ENCODE measurements around the gene TCN2. TPM values are rescaled to one million over a fixed set of nuclear protein-coding genes. Genes with fewer than 3 reads are reported as not detected.

TCN2 gene
- total RNA-seq, 1 donor from 2014 or later: 2.7 TPM

DNA sequence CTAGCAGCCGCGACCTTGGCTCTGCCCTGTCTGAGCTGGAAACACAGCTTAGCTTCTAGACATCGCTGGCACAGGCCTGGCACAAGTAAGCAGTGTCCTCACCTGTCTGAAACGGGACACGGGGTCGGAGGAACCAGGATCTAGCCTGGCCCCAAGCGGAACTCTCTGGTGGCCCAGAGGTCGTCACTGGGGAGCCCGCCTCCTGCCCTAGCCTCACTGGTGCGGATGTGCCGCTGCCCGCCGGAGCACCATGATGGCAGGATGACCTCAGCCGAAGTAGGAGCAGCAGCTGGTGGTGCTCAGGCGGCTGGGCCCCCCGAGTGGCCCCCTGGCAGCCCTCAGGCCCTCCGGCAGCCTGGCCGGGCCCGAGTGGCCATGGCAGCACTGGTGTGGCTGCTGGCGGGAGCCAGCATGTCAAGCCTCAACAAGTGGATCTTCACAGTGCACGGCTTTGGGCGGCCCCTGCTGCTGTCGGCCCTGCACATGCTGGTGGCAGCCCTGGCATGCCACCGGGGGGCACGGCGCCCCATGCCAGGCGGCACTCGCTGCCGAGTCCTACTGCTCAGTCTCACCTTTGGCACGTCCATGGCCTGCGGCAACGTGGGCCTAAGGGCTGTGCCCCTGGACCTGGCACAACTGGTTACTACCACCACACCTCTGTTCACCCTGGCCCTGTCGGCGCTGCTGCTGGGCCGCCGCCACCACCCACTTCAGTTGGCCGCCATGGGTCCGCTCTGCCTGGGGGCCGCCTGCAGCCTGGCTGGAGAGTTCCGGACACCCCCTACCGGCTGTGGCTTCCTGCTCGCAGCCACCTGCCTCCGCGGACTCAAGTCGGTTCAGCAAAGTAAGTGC, 29.5 kb downstream of the TCN2 start:
- Histone ChIP-seq H3K4me1 (ENCODE audit: insufficient read depth, low read length) (peaks cover 21% of the 10 kb centered on the region), H3K79me2 (ENCODE audit: insufficient read depth, low read length) (peaks cover 33% of the 10 kb centered on the region), H3K9me3 (ENCODE audit: insufficient read depth, low read depth, low read length) (no peaks in the 10 kb centered on the region), H3K27ac (ENCODE audit: low read depth, low read length) (peak overlapping the region; percentile 69), H3K27me3 (ENCODE audit: insufficient read depth, low read length) (no peaks in the 10 kb centered on the region), H3K4me3 (ENCODE audit: insufficient read depth, low read depth, low read length) (peak overlapping the region; percentile 75), H2AFZ (ENCODE audit: low read depth, low read length) (peak overlapping the region; percentile 74), H3K36me3 (ENCODE audit: insufficient read depth, low read length) (no peaks in the 10 kb centered on the region), H3K9ac (ENCODE audit: low read length) (peak overlapping the region; percentile 83), H4K20me1 (ENCODE audit: insufficient read depth, low read length) (peaks cover 22% of the 10 kb centered on the region), H3K4me2 (ENCODE audit: low read length) (peak overlapping the region; percentile 97)
- DNase-seq (ENCODE audit: low read depth) (peak; percentile 6), FAIRE-seq (no peak)
- Mint-ChIP-seq H3K27me3 (ENCODE audit: low read depth, unreplicated experiment) (no peaks in the 10 kb centered on the region), H3K9me3 (ENCODE audit: unreplicated experiment) (no peaks in the 10 kb centered on the region), H3K4me3 (ENCODE audit: unreplicated experiment) (peak overlapping the region; percentile 78), H3K36me3 (ENCODE audit: low read depth, unreplicated experiment) (peaks cover 2% of the 10 kb centered on the region), H3K27ac (ENCODE audit: unreplicated experiment) (no peak overlapping the region), H3K4me1 (ENCODE audit: low read depth, unreplicated experiment) (peaks cover 8% of the 10 kb centered on the region)
- TF ChIP-seq, protein P1, sequence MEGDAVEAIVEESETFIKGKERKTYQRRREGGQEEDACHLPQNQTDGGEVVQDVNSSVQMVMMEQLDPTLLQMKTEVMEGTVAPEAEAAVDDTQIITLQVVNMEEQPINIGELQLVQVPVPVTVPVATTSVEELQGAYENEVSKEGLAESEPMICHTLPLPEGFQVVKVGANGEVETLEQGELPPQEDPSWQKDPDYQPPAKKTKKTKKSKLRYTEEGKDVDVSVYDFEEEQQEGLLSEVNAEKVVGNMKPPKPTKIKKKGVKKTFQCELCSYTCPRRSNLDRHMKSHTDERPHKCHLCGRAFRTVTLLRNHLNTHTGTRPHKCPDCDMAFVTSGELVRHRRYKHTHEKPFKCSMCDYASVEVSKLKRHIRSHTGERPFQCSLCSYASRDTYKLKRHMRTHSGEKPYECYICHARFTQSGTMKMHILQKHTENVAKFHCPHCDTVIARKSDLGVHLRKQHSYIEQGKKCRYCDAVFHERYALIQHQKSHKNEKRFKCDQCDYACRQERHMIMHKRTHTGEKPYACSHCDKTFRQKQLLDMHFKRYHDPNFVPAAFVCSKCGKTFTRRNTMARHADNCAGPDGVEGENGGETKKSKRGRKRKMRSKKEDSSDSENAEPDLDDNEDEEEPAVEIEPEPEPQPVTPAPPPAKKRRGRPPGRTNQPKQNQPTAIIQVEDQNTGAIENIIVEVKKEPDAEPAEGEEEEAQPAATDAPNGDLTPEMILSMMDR (IDR thresholded peaks at IDR 0.05; ENCODE audit: insufficient read depth, low read depth, low read length): no peak
- no peak for TF ChIP-seq EZH2 (IDR thresholded peaks at IDR 0.05; ENCODE audit: insufficient read depth, low read length)

DNA sequence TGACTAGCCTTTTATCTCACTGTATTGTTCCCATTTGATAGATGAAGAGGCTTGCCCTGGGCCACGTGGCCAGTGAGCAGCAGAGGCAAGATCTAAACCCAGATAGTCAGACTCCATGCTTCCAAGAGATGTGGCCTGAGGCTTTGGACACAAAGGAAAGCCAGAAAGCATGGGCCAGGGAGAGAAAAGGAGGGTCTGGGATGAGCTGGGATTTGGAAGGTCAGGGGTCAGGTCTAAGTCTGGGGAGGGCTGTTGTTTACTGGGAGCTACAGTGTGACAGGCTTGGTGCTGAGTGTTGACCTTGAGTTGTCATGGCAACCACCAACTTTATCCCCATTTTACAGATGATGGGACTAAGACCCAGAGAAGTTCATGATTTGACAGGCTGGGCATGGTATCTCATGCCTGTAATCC, 30.7 kb downstream of the TCN2 start:
- peaks cover 33% of the 10 kb centered on the region for H3K79me2 ChIP-seq (ENCODE audit: insufficient read depth, low read length)
- H2AFZ ChIP-seq (ENCODE audit: low read depth, low read length): no peak overlapping the region

More for the DNA sequence above, 30.7 kb downstream of the TCN2 start:
- peaks cover 2% of the 10 kb centered on the region for H3K36me3 Mint-ChIP-seq (ENCODE audit: low read depth, unreplicated experiment)
- DNase-seq (ENCODE audit: low read depth) (no peak), FAIRE-seq (no peak)
- Histone ChIP-seq H3K27me3 (ENCODE audit: insufficient read depth, low read length) (no peaks in the 10 kb centered on the region), H3K4me1 (ENCODE audit: insufficient read depth, low read length) (peaks cover 21% of the 10 kb centered on the region), H4K20me1 (ENCODE audit: insufficient read depth, low read length) (peaks cover 22% of the 10 kb centered on the region), H3K4me2 (ENCODE audit: low read length) (peak overlapping the region; percentile 97), H3K9me3 (ENCODE audit: insufficient read depth, low read depth, low read length) (no peaks in the 10 kb centered on the region), H3K27ac (ENCODE audit: low read depth, low read length) (no peak overlapping the region), H3K4me3 (ENCODE audit: insufficient read depth, low read depth, low read length) (no peak overlapping the region), H3K36me3 (ENCODE audit: insufficient read depth, low read length) (no peaks in the 10 kb centered on the region), H3K9ac (ENCODE audit: low read length) (no peak overlapping the region)
- H3K4me1 Mint-ChIP-seq (ENCODE audit: low read depth, unreplicated experiment): peaks cover 8% of the 10 kb centered on the region
- H3K27ac Mint-ChIP-seq (ENCODE audit: unreplicated experiment): peak overlapping the region; percentile 58
- peaks cover 2% of the 10 kb centered on the region for H3K27me3 Mint-ChIP-seq (ENCODE audit: low read depth, unreplicated experiment)
- TF ChIP-seq EZH2 (IDR thresholded peaks at IDR 0.05; ENCODE audit: insufficient read depth, low read length): no peak
- TF ChIP-seq, protein P1 (IDR thresholded peaks at IDR 0.05; ENCODE audit: insufficient read depth, low read depth, low read length): no peak
- H3K4me3 Mint-ChIP-seq (ENCODE audit: unreplicated experiment): no peak overlapping the region
- no peaks in the 10 kb centered on the region for H3K9me3 Mint-ChIP-seq (ENCODE audit: unreplicated experiment)
